PC-9 (cell line): ENCODE results near the gene ZNF148.

Source experiments
- CTCF ChIP-seq: fragments of 200-600 bp; sonication (generic); conservative IDR thresholded peaks from 2 replicates; pipeline ENCODE4 v1.6.1; 2017; ENCODE audit warnings: mixed run types, antibody characterized with exemption, mild to moderate bottlenecking, moderate library complexity
- EZH2 ChIP-seq: fragments of 200-600 bp; sonication (generic); IDR thresholded peaks from 2 replicates; pipeline ENCODE4 v1.8.0; 2017; ENCODE audit warnings: antibody characterized with exemption, low read depth

GRCh38 chr3:125357837-125358236 is 17.3 kb downstream of the ZNF148 start:
- no peak for TF ChIP-seq CTCF
- TF ChIP-seq EZH2: no peak
